ENCODE results near the gene AP1B1. TPM values are rescaled to one million over a fixed set of nuclear protein-coding genes. Genes with fewer than 3 reads are reported as not detected.
A peak's percentile ranks its signal among the peaks of the same experiment; 100 is the strongest.
"Not testable (repeated sequence)": the region's sequence is repeated elsewhere in the genome, so short reads cannot be mapped to it uniquely, and the experiment has no call there.

The AP1B1 gene
- total RNA-seq, 2 donors from 2014 or later, result 41.2 to 42.8 TPM

DNA sequence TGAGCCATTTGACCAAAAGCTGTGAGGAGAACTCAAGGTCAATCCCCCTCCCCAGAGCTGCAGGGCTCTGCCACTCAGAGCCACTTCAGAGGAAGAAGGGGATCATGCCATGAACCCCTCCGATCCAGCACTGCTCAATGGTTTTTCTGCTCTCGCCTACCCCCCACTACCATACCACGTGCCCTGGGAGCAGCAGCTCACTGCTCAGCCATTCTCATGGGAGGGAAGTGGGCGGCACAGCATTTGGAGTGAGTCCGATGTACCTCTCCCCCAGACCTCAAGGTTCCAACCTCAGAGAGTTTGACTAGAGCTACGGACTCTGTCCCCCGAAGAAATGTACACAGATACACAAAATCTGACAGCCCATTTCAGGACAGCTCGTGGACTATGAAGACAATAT lies 34.5 kb downstream of the AP1B1 start:
- peaks cover 7% of the 10 kb centered on the region for H3K36me3 Mint-ChIP-seq (ENCODE audit: low read depth)

DNA sequence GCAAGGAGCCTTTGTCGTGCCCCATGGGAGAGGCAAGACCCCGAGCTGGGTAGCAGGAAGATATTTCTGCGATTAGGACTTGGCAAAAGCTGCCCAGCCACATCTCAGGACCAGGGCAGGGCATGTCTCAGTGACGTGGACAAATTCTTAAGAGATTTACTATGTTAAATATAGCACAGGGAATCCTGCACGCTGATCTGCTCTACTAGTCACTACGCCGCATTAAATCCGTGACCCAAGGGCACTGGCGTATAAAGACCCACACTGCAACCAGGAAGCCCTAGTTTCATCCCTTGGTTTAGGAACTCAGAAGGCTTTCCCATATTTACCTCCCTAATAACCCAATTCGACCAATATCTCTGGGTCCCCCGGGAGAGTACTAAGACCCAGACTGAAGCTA lies 35.1 kb downstream of the AP1B1 start:
- no peak overlapping the region for H3K4me3 Mint-ChIP-seq
- DNase-seq (no peak), ATAC-seq (no peak)
- peaks cover 7% of the 10 kb centered on the region for H3K36me3 Mint-ChIP-seq (ENCODE audit: low read depth)
- no peaks in the 10 kb centered on the region for H3K9me3 ChIP-seq (ENCODE audit: control insufficient read depth, low read length, poor library complexity, severe bottlenecking)
- no peaks in the 10 kb centered on the region for H3K4me1 Mint-ChIP-seq
- H3K27me3 Mint-ChIP-seq, result no peaks in the 10 kb centered on the region
- no peak overlapping the region for H3K27ac Mint-ChIP-seq

More for the DNA sequence above, 34.5 kb downstream of the AP1B1 start:
- no peak for ATAC-seq
- DNase-seq, result no peak
- H3K9me3 ChIP-seq (ENCODE audit: control insufficient read depth, low read length, poor library complexity, severe bottlenecking), result no peaks in the 10 kb centered on the region
- Mint-ChIP-seq H3K27me3 (no peaks in the 10 kb centered on the region), H3K27ac (no peak overlapping the region), H3K4me1 (no peaks in the 10 kb centered on the region), H3K4me3 (no peak overlapping the region)

DNA sequence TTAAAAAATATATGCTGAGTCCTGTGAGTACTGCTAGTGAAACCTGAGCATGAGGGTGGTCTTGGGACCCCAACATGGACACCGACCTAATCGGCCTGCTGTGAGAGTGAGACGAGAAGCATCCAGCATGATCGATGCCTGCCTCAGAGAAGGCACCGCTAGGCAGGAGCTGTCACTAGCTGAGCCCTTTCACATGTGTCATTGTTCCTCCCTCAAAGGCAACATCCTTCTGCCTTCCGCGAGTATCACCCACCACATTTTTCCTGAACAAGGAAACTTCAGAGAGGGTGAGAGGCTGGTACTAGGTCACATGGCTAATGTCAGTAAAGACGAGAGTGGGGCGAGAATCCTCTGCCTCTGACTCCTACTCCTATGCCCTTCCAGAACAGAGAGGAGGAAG lies 35.6 kb downstream of the AP1B1 start:
- ATAC-seq, result no peak
- Mint-ChIP-seq H3K36me3 (ENCODE audit: low read depth) (peaks cover 10% of the 10 kb centered on the region), H3K4me3 (no peak overlapping the region), H3K27me3 (no peaks in the 10 kb centered on the region), H3K27ac (no peak overlapping the region), H3K4me1 (no peaks in the 10 kb centered on the region)
- no peaks in the 10 kb centered on the region for H3K9me3 ChIP-seq (ENCODE audit: control insufficient read depth, low read length, poor library complexity, severe bottlenecking)
- DNase-seq, result no peak

DNA sequence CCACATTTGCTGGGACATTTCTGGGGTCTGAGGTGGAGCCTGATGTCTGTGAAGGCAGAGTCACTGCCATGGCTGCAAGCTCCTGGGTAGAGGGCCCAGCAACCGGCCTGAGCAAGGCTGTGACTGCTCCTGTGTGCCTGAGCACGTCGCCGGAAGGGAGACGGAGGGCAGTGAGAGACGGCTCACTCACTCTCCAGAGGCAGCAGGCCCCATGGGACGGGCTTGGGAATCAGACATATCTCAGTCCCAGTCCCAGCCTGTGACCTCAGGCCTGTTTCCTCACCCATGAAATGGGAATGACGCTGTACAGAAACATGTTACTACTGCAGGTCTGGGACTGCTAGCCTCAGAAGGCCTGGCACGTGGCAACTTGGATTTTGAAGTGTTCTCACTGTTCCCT lies 36.5 kb downstream of the AP1B1 start:
- no peaks in the 10 kb centered on the region for H3K4me1 Mint-ChIP-seq
- no peaks in the 10 kb centered on the region for H3K9me3 ChIP-seq (ENCODE audit: control insufficient read depth, low read length, poor library complexity, severe bottlenecking)
- DNase-seq, result no peak
- ATAC-seq, result no peak
- no peaks in the 10 kb centered on the region for H3K27me3 Mint-ChIP-seq
- no peak overlapping the region for H3K4me3 Mint-ChIP-seq
- peaks cover 10% of the 10 kb centered on the region for H3K36me3 Mint-ChIP-seq (ENCODE audit: low read depth)
- H3K27ac Mint-ChIP-seq, result no peak overlapping the region

DNA sequence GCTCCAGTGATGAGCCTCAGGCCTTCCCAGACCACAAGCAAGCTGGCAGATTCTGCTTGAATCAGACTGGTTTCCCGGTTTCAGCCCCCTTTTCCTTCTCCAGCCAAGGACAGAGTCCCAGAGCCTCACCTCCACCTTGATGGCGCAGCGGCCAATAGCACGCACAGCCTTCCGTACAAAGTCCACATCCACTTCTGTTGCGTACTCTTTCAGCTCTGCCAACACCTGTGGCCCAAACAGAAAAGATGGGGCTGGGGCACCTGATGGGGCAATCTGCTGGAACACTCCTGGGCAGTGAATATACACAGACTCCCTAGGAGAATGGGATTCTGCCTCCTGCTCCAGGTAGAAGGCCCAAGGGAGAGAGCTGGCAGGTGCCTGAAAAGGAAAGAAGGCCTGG lies 37.3 kb downstream of the AP1B1 start:
- H3K4me1 Mint-ChIP-seq, result no peaks in the 10 kb centered on the region
- H3K4me3 Mint-ChIP-seq, result no peak overlapping the region
- DNase-seq, result no peak
- H3K27ac Mint-ChIP-seq, result no peak overlapping the region
- no peak for ATAC-seq
- H3K9me3 ChIP-seq (ENCODE audit: control insufficient read depth, low read length, poor library complexity, severe bottlenecking), result no peaks in the 10 kb centered on the region
- H3K36me3 Mint-ChIP-seq (ENCODE audit: low read depth), result peaks cover 10% of the 10 kb centered on the region
- H3K27me3 Mint-ChIP-seq, result no peaks in the 10 kb centered on the region

DNA sequence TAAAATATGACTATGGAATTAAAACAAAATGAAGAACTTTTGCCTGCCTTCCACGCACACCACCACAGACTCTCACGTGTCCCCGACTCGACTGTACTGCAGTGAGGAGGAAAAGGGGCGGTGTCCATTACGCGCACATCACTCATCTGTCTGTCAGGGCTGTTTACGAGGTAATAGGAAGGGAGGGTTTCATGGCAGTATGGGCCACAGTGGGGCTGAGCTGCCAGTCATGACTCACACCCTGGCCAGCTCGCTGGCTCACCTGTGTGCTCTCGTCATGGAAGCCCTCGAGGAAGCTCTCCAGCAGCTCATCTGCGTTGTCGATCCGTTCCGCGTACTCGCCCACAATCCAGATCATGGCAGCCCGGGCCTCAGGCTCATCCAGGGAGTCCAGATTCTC lies 39.4 kb downstream of the AP1B1 start:
- ATAC-seq (no peak), DNase-seq (no peak)
- Mint-ChIP-seq H3K36me3 (ENCODE audit: low read depth) (peaks cover 7% of the 10 kb centered on the region), H3K27me3 (no peaks in the 10 kb centered on the region), H3K4me1 (no peaks in the 10 kb centered on the region), H3K4me3 (no peak overlapping the region), H3K27ac (no peak overlapping the region)
- no peaks in the 10 kb centered on the region for H3K9me3 ChIP-seq (ENCODE audit: control insufficient read depth, low read length, poor library complexity, severe bottlenecking)

DNA sequence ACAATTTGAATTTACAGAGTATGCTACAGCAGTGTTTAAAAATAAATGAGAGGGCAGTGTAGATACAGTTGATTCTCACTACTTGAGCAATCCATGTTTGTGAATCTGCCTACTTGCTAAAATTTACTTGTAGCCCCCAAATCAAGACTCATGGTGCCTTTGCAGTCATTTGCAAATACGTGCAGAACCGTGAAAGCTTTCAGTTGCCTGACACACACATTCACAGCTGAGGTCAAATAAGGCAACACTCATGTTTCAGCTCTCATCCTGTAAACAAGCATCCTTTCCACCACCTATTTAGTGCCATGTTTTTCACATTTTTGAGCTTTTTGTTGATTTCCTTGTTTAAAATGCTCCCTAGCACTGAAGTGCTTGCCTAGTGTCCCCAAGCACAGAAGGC lies 40.3 kb downstream of the AP1B1 start:
- no peaks in the 10 kb centered on the region for H3K9me3 ChIP-seq (ENCODE audit: control insufficient read depth, low read length, poor library complexity, severe bottlenecking)
- Mint-ChIP-seq H3K27ac (no peak overlapping the region), H3K27me3 (no peaks in the 10 kb centered on the region), H3K36me3 (ENCODE audit: low read depth) (peaks cover 7% of the 10 kb centered on the region), H3K4me1 (no peaks in the 10 kb centered on the region), H3K4me3 (no peak overlapping the region)
- ATAC-seq (no peak), DNase-seq (no peak)

DNA sequence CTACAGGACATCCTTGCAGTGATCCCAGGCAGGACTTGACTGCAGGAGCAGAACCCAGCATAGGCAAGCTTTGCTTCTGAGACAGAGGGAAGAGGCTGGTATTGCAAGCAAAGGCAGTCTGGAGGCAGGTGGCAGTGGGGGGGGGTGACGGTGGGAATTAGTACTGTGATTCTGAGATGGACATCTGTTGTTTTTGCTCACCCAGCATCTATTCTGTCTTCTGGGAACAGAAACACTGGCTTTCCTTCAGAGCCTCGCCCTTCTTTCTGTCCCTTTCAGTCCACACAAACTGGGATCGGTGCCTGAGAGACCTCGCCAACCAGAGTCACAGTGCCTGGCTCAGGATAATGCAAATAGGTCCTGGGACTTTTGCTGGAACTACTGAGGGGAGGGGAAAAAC lies 41.7 kb downstream of the AP1B1 start:
- Mint-ChIP-seq H3K36me3 (ENCODE audit: low read depth) (peaks cover 8% of the 10 kb centered on the region), H3K27me3 (no peaks in the 10 kb centered on the region), H3K27ac (no peak overlapping the region), H3K4me1 (no peaks in the 10 kb centered on the region), H3K4me3 (no peak overlapping the region)
- H3K9me3 ChIP-seq (ENCODE audit: control insufficient read depth, low read length, poor library complexity, severe bottlenecking), result no peaks in the 10 kb centered on the region
- ATAC-seq (no peak), DNase-seq (no peak)

DNA sequence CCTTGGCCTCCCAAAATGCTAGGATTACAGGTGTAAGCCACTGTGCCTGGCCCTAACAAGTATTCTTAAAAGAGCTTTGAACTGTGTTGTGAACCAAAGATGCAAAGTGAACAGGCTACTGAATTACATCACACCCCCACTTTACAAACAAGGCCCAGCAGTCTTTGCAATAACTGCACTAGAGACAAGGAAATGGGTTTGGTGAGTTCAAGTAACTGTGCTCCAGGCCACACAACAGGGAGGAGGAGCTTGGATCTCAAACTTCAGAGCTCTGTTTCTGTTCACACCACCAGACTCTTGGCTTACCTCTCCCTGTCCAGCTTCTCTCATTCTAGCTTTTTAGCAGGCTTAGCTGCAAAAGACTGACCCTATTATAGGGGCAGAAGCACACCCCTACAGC lies 42.4 kb downstream of the AP1B1 start:
- DNase-seq (no peak), ATAC-seq (no peak)
- H3K9me3 ChIP-seq (ENCODE audit: control insufficient read depth, low read length, poor library complexity, severe bottlenecking), result no peaks in the 10 kb centered on the region
- H3K27ac Mint-ChIP-seq, result no peak overlapping the region
- no peaks in the 10 kb centered on the region for H3K27me3 Mint-ChIP-seq
- H3K4me1 Mint-ChIP-seq, result no peaks in the 10 kb centered on the region
- no peak overlapping the region for H3K4me3 Mint-ChIP-seq
- H3K36me3 Mint-ChIP-seq (ENCODE audit: low read depth), result peaks cover 8% of the 10 kb centered on the region

DNA sequence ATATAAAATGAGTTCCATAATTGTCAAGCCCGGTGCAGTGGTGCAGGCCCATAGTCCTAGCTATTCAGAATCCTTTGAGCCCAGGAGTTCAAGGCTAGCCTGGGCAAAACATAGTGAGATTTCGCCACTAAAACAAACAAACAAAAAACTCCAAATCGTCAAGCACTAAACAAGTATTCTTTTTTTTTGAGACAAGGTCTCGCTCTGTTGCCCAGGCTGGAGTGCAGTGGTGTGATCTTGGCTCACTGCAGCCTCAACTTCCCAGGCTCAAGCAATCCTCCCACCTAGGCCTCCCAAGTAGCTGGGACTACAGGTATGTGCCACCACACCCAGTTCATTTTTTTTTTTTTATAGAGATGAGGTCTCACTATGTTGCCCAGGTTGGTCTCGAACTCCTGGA lies 43.5 kb downstream of the AP1B1 start:
- H3K27ac Mint-ChIP-seq, result peak overlapping the region; percentile 79
- H3K9me3 ChIP-seq (ENCODE audit: control insufficient read depth, low read length, poor library complexity, severe bottlenecking); H3K4me3 Mint-ChIP-seq; H3K36me3 Mint-ChIP-seq (ENCODE audit: low read depth); ATAC-seq; DNase-seq; H3K27me3 Mint-ChIP-seq; H3K4me1 Mint-ChIP-seq: not testable (repeated sequence)

DNA sequence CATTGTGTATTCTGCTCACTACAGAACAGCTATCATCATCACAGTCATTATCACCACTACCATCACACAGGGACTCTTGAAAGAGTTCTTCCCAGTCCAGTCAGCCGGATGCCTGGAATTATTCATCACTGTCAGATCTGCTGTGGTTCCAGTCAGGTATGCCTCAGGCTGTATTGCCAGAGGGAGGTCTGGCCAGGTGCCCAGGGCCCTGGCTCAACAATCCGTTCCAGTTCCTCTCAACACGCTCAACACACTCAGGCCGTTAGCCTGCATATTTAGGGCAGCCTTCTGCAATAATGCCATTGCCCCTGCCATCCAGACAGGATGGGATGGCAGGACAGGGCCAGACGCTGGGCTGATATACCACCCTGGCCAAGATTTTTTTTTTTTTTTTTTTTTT lies 44.2 kb downstream of the AP1B1 start:
- H3K27me3 Mint-ChIP-seq, result no peaks in the 10 kb centered on the region
- peak overlapping the region; percentile 79 for H3K27ac Mint-ChIP-seq
- H3K36me3 Mint-ChIP-seq (ENCODE audit: low read depth), result peaks cover 9% of the 10 kb centered on the region
- ATAC-seq (no peak), DNase-seq (no peak)
- no peaks in the 10 kb centered on the region for H3K9me3 ChIP-seq (ENCODE audit: control insufficient read depth, low read length, poor library complexity, severe bottlenecking)
- peaks cover under 1% of the 10 kb centered on the region for H3K4me1 Mint-ChIP-seq
- no peak overlapping the region for H3K4me3 Mint-ChIP-seq

DNA sequence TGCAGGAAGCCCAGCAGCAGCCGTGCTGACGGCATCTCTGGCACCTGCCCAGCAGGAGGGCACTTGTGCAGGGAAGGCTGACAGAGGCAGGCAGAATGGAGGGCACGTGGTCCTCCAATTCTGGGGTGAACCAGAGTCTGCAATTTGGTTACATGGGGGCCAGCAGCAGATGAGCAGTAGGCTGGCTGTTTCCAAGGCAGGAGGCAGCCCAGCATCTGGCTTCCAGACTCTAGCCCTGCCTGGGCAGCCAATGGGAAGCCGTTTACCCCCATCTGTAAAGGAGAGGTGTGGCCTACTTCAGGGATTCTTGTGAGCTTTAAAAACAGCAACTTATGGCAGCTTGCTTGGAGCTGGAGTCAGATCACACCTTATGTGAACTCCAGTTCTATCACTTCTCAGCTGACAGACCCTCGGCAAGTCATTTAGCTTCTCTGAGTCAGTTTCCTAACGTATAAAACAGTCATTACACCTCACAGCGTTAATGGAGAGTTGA lies 45.0 kb downstream of the AP1B1 start:
- Mint-ChIP-seq H3K27me3 (no peaks in the 10 kb centered on the region), H3K4me1 (peaks cover 2% of the 10 kb centered on the region), H3K27ac (peak overlapping the region; percentile 72), H3K4me3 (no peak overlapping the region), H3K36me3 (ENCODE audit: low read depth) (peaks cover 11% of the 10 kb centered on the region)
- DNase-seq, result no peak
- no peaks in the 10 kb centered on the region for H3K9me3 ChIP-seq (ENCODE audit: control insufficient read depth, low read length, poor library complexity, severe bottlenecking)
- no peak for ATAC-seq

DNA sequence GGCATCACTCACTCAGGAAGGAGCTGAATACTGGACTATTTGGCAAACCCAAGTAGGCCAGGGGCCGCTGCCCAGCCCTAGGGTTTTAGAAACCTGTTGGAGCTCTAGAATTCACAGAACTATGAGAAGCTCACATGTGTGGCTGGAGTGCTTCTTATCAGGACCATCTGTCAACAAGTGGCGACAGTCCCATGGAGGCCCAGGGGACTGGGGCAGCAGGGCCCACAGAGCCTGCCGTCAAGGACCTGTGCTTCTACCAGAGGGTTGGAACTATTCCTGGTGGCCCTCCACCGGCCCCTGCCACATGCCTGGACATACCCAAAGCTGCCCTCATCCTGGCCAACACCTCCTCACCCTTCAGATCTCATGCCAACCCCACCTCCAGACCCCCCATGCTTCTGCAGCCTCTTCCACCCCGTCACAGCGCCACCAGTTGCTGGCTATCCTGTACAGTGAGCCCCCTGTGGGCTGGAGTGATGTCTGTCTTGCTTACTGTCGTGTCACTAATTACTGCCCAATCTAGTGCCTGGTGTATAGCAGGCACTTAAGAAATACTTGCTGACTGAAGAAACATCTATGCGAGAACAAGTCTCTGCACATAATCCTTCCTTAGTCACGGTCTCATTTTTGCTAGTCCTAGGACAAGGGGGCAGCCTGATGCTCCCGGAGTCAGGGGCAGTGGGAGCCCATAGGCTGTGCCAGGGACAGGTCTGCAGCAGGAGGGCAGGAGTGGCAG lies 45.6 kb downstream of the AP1B1 start:
- H3K27ac Mint-ChIP-seq, result peak overlapping the region; percentile 72

DNA sequence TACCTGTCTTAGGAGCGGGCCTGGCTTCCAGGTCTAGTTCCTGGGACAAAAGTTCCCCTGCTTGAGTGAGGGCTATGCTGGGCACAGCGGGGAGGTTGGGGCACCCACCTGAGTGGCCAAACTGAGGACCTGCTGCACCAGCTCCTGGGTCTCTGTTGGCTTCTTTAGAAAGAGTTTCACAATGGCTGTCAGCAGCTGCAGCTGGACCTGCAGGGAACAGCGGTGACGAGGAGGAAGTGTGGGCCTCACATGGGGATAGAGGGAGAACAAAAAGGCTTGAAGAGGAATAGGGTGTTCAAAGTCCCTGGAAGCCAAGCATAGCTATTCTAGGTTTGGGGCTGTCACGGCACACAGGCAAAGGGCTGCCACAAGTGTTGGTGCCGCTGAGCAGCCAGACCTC lies 46.2 kb downstream of the AP1B1 start:
- Mint-ChIP-seq H3K27ac (no peak overlapping the region), H3K27me3 (no peaks in the 10 kb centered on the region), H3K36me3 (ENCODE audit: low read depth) (peaks cover 7% of the 10 kb centered on the region), H3K4me3 (no peak overlapping the region), H3K4me1 (peaks cover 2% of the 10 kb centered on the region)
- no peaks in the 10 kb centered on the region for H3K9me3 ChIP-seq (ENCODE audit: control insufficient read depth, low read length, poor library complexity, severe bottlenecking)
- ATAC-seq, result no peak
- DNase-seq, result no peak

More for the DNA sequence above, 45.6 kb downstream of the AP1B1 start:
- ATAC-seq (no peak), DNase-seq (no peak)
- Mint-ChIP-seq H3K4me3 (no peak overlapping the region), H3K36me3 (ENCODE audit: low read depth) (peaks cover 7% of the 10 kb centered on the region), H3K27me3 (no peaks in the 10 kb centered on the region), H3K4me1 (peaks cover 2% of the 10 kb centered on the region)
- H3K9me3 ChIP-seq (ENCODE audit: control insufficient read depth, low read length, poor library complexity, severe bottlenecking), result no peaks in the 10 kb centered on the region
